Loucy (cell line): ENCODE data around the gene ZNF524.

ENCODE experiments used
- CTCF ChIP-seq: fragments of 200-600 bp; sonication (generic); conservative IDR thresholded peaks from 2 replicates; pipeline ENCODE4 v1.5.1; 2014; ENCODE audit warnings: mild to moderate bottlenecking, antibody characterized with exemption, low read length
- EZH2phosphoT487 ChIP-seq: fragments of 200-600 bp; IDR thresholded peaks from 2 replicates; pipeline ENCODE4 v1.6.1; 2018; ENCODE audit warnings: antibody characterized with exemption, mild to moderate bottlenecking, moderate library complexity, borderline replicate concordance

- TF ChIP-seq CTCF (no peak), EZH2phosphoT487 (no peak)
Observed at GRCh38 chr19:55563261-55563690, 36.8 kb upstream of the ZNF524 start.
